OCI-LY1 (cell line): ENCODE results near the gene CRYAB.

Experiments used
- H2AFZ ChIP-seq: fragments of 200-600 bp; sonication (generic), shearing (Covaris generic); 2 replicates; pipeline ENCODE4 v1.6.0; 2014; ENCODE audit warnings: antibody characterized with exemption, mild to moderate bottlenecking, low read length
- H3F3A ChIP-seq: fragments of 200-600 bp; sonication (generic), shearing (Covaris generic); 2 replicates; pipeline ENCODE4 v1.6.0; 2014; ENCODE audit warnings: mild to moderate bottlenecking, antibody characterized with exemption, low read length, moderate library complexity; ENCODE audit not compliant: insufficient read depth
- H3K27ac ChIP-seq: fragments of 200-600 bp; sonication (generic); 2 replicates; pipeline ENCODE4 v1.5.1; 2014; ENCODE audit warnings: low read length, mixed run types, mild to moderate bottlenecking, low read depth; ENCODE audit not compliant: poor library complexity, severe bottlenecking
- H3K27me3 ChIP-seq: fragments of 200-600 bp; sonication (generic); 2 replicates; pipeline ENCODE4 v1.6.0; 2014; ENCODE audit warnings: antibody characterized with exemption, mild to moderate bottlenecking, low read length, moderate library complexity; ENCODE audit not compliant: insufficient read depth
- H3K36me3 ChIP-seq: fragments of 200-600 bp; sonication (generic); 2 replicates; pipeline ENCODE4 v1.6.1; 2014; ENCODE audit warnings: mild to moderate bottlenecking, antibody characterized with exemption, low read length, moderate library complexity, mixed read lengths; ENCODE audit not compliant: insufficient read depth
- H3K4me1 ChIP-seq: fragments of 200-600 bp; sonication (generic); 2 replicates; pipeline ENCODE4 v1.5.1; 2014; ENCODE audit warnings: mild to moderate bottlenecking, low read length, moderate library complexity; ENCODE audit not compliant: insufficient read depth, severe bottlenecking
- H3K4me2 ChIP-seq: fragments of 200-600 bp; sonication (generic), shearing (Covaris generic); 2 replicates; pipeline ENCODE4 v1.6.1; 2014; ENCODE audit warnings: low read length
- H3K4me3 ChIP-seq: fragments of 200-600 bp; sonication (generic); 2 replicates; pipeline ENCODE4 v1.5.1; 2014; ENCODE audit warnings: low read length, low read depth, mild to moderate bottlenecking, mixed read lengths; ENCODE audit not compliant: poor library complexity, severe bottlenecking
- H3K79me2 ChIP-seq: fragments of 200-600 bp; shearing (Covaris generic); 2 replicates; pipeline ENCODE4 v1.6.1; 2016; ENCODE audit warnings: mixed run types, low read length, mixed read lengths; ENCODE audit not compliant: insufficient read depth
- H3K9ac ChIP-seq: fragments of 200-600 bp; sonication (generic), shearing (Covaris generic); 2 replicates; pipeline ENCODE4 v1.6.1; 2014; ENCODE audit warnings: mild to moderate bottlenecking, low read length, mixed read lengths
- H3K9me2 ChIP-seq: fragments of 200-600 bp; sonication (generic), shearing (Covaris generic); 2 replicates; pipeline ENCODE4 v1.6.1; 2014; ENCODE audit warnings: low read depth, mild to moderate bottlenecking, low read length, mixed read lengths
- H3K9me3 ChIP-seq: fragments of 200-600 bp; shearing (Covaris generic); 2 replicates; pipeline ENCODE4 v1.6.1; 2014; ENCODE audit warnings: low read length, mixed read lengths
- H4K20me1 ChIP-seq: fragments of 200-600 bp; sonication (generic), shearing (Covaris generic); 2 replicates; pipeline ENCODE4 v1.6.0; 2016; ENCODE audit warnings: mild to moderate bottlenecking, low read length; ENCODE audit not compliant: insufficient read depth
- CTCF ChIP-seq: fragments of 200-600 bp; sonication (generic), shearing (Covaris generic); IDR thresholded peaks from 2 replicates; pipeline ENCODE4 v1.5.1; 2017; ENCODE audit warnings: mild to moderate bottlenecking, antibody characterized with exemption, low read length, moderate library complexity, mixed read lengths
- EZH2 ChIP-seq: fragments of 200-600 bp; sonication (generic), shearing (Covaris generic); IDR thresholded peaks from 2 replicates; pipeline ENCODE4 v1.8.0; 2017; ENCODE audit warnings: borderline replicate concordance, mixed run types, mild to moderate bottlenecking, antibody characterized with exemption, low read length, moderate library complexity, mixed read lengths

Gene CRYAB

DNA sequence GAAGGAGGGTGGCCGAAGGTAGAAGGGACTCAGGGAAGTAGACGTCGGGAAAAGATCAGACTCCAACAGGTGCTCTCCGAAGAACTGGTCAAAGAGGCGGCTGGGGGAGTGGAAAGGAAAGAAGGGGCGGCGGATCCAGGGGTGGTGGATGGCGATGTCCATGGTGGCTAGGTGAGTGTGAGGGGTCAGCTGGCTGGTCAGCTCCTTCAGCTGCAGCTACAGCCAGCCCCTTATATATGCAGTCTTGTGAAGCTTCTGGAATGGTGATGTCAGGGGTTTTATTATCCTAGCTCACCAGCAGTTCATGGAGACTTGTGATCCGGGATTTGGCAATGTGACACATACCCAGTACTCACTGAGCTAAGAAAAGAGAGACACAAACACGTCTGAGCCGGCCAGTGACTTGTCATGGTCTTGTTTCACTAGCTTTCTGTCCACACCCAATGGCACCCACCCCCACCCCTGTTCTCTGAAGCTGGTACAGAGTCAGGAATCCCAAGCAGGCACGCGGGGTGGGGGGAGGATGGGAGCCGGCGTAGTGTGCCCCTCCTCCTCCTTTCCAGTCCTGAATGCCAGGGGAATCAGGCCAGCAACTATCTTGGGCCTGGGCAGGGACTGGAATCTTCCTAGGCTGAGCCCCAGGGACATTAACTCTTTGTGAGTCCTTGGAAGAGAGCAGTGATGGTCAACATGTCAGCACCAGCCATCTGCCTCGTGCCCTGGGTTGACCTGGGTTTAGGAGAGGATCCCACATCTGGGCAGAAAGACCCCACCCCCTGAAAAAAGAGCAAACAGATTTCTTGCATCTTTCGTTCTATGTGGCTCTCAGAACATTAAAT is at the start of gene CRYAB:
Gene CRYAB, minus strand, starts transcription at position 208 of the 839 bp plus-strand sequence. Its CDS starts 46 bp downstream, at position 162.
- H3K27ac ChIP-seq, result no peak within 1 kb of the TSS
- no peaks in the 10 kb centered on the region for H3K4me1 ChIP-seq
- no peaks in the 10 kb centered on the region for H3K9me3 ChIP-seq
- H2AFZ ChIP-seq, result no peak within 1 kb of the TSS
- no peak for TF ChIP-seq EZH2
- TF ChIP-seq CTCF, result no peak
- H3K36me3 ChIP-seq, result no peaks in the 10 kb centered on the region
- H3K27me3 ChIP-seq, result peaks cover 7% of the 10 kb centered on the region; the same call in 1 of the 2 replicates
- H3K4me2 ChIP-seq, result no peak within 1 kb of the TSS
- H3K4me3 ChIP-seq, result no peak within 1 kb of the TSS
- H3F3A ChIP-seq, result no peaks in the 10 kb centered on the region
- no peaks in the 10 kb centered on the region for H3K79me2 ChIP-seq
- H3K9me2 ChIP-seq, result no peaks in the 10 kb centered on the region
- no peak within 1 kb of the TSS for H3K9ac ChIP-seq
- no peaks in the 10 kb centered on the region for H4K20me1 ChIP-seq

GRCh38 chr11:111960916-111961315 is 49.3 kb upstream of the CRYAB start:
- H3K4me3 ChIP-seq, result no peak overlapping the region

DNA sequence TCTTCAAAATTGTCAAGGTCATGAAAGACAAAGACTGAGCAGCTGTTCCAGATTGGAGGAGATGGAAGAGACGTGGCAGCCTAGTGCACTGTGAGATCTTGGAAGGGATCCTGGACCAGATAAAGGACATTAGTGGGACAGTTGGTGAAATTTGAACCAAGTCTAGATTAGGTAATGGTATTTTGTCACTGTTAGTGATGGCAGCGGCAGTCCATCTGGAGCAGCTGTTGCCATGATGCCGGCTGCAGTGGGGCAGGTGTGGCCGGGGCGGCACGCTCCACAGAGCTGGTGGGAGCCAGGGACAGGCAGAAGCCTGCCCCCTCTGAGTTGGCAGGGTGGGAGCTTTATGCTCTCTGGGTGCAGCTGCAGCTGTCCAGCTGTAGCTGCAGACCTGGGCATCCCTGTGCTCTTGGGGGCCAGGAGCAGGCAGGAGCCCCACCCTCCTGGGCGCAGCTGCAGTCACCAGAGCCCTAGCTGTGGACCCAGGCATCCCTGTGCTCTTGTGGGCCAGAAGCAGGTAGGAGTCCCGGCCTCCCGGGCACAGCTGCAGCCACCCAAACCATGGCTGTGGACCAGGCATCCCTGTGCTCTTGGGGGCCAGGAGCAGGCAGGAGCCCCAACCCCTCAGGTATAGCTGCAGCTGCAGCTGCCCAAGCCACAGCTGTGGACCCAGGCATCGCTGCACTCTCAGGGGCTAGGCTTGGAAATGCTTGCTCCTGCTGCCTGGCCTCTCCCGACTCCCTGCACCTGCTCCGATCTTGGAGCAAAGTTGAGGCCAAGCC is 46.3 kb upstream of the CRYAB start:
- H4K20me1 ChIP-seq, result no peaks in the 10 kb centered on the region
- no peaks in the 10 kb centered on the region for H3K4me1 ChIP-seq
- H3K4me3 ChIP-seq, result no peak overlapping the region
- TF ChIP-seq EZH2, result no peak
- TF ChIP-seq CTCF, result no peak
- no peaks in the 10 kb centered on the region for H3F3A ChIP-seq
- no peak overlapping the region for H2AFZ ChIP-seq
- H3K9ac ChIP-seq, result no peak overlapping the region
- H3K9me2 ChIP-seq, result no peaks in the 10 kb centered on the region
- no peaks in the 10 kb centered on the region for H3K79me2 ChIP-seq
- no peak overlapping the region for H3K27ac ChIP-seq
- no peak overlapping the region for H3K4me2 ChIP-seq
- H3K27me3 ChIP-seq, result no peaks in the 10 kb centered on the region
- no peaks in the 10 kb centered on the region; the same call in 1 of the 2 replicates for H3K36me3 ChIP-seq
- no peaks in the 10 kb centered on the region for H3K9me3 ChIP-seq

More at GRCh38 chr11:111960916-111961315, 49.3 kb upstream of the CRYAB start:
- Histone ChIP-seq H3K9me3 (no peaks in the 10 kb centered on the region), H3F3A (no peaks in the 10 kb centered on the region), H3K36me3 (no peaks in the 10 kb centered on the region; the same call in 1 of the 2 replicates), H3K27me3 (no peaks in the 10 kb centered on the region), H3K27ac (no peak overlapping the region), H3K4me2 (no peak overlapping the region), H3K9me2 (no peaks in the 10 kb centered on the region), H3K4me1 (no peaks in the 10 kb centered on the region), H2AFZ (no peak overlapping the region), H4K20me1 (no peaks in the 10 kb centered on the region), H3K9ac (no peak overlapping the region), H3K79me2 (no peaks in the 10 kb centered on the region)
- TF ChIP-seq EZH2 (no peak), CTCF (no peak)
